Endothelial cell of umbilical vein (primary cell): ENCODE results near the gene DMWD. TPM values are rescaled to one million over a fixed set of nuclear protein-coding genes. Genes with fewer than 3 reads are reported as not detected.

Experiments used
- BruUV-seq: library from RNA; stranded (reverse); fragments of 400-500 nt; replicated peaks from 2 replicates; lab custom pipeline; 2021; lab: Mats Ljungman, UMichigan
- CTCF ChIA-PET: fragments of 300-600, 350-600 bp; sonication (Branson Sonifier 250); formaldehyde crosslinking; loops from one replicate; lab custom pipeline; 2021; ENCODE audit warnings: antibody characterized with exemption, inconsistent platforms; lab: Charles Lee
- POLR2A ChIA-PET: fragments of 300-600, 350-600 bp; sonication (Branson Sonifier 250); formaldehyde crosslinking; loops from one replicate; lab custom pipeline; 2021; ENCODE audit warnings: antibody characterized with exemption, inconsistent platforms; lab: Charles Lee
- DNase-seq: peaks from one replicate; pipeline ENCODE4 v3.0.0-alpha.2; 2011; ENCODE audit warnings: low read depth, low spot score
- FAIRE-seq: peaks from 2 replicates; lab custom pipeline; 2011; peaks lifted over from hg19 to GRCh38; lab: Jason Lieb, UNC
- H2AFZ ChIP-seq: 2 replicates; pipeline ENCODE4 v1.6.0; 2012; ENCODE audit warnings: low read depth, low read length, control low read depth, inconsistent platforms
- H3K27ac ChIP-seq: 2 replicates; pipeline ENCODE4 v1.5.1; 2011; ENCODE audit warnings: low read depth, mild to moderate bottlenecking, control low read depth, low read length, moderate library complexity; ENCODE audit not compliant: insufficient read depth
- H3K27me3 ChIP-seq, 2 experiments: 2 replicates each; pipeline versions ENCODE4 v1.6.0 to v1.6.1; 2011; ENCODE audit warnings: low read length in 2 of 2, mixed read lengths in 1 of 2; ENCODE audit not compliant: control insufficient read depth in 2 of 2, insufficient read depth in 2 of 2
- H3K36me3 ChIP-seq, 2 experiments: 2 replicates in 1 of 2; 3 replicates in 1 of 2; pipeline ENCODE4 v1.5.1; 2011; ENCODE audit warnings: low read length in 2 of 2, mild to moderate bottlenecking in 1 of 2, moderate library complexity in 1 of 2; ENCODE audit not compliant: control insufficient read depth in 2 of 2, insufficient read depth in 2 of 2; ENCODE audit errors: extremely low read depth in 1 of 2
- H3K4me1 ChIP-seq: 3 replicates; pipeline ENCODE4 v1.5.1; 2011; ENCODE audit warnings: mild to moderate bottlenecking, low read length; ENCODE audit not compliant: control insufficient read depth, insufficient read depth; ENCODE audit errors: extremely low read depth
- H3K4me2 ChIP-seq: 2 replicates; pipeline ENCODE4 v1.6.1; 2011; ENCODE audit warnings: low read length, control low read depth, mixed read lengths; ENCODE audit not compliant: insufficient read depth
- H3K4me3 ChIP-seq, 3 experiments: fragments of 200-600 bp in 1 of 3; sonication (generic), shearing (Covaris generic) in 1 of 3; replicated peaks in 1 of 3; 2 replicates each; pipeline ENCODE4 v1.5.1; 2011 to 2016; ENCODE audit warnings: control low read depth in 3 of 3, low read length in 3 of 3, mild to moderate bottlenecking in 2 of 3, inconsistent platforms in 1 of 3, low read depth in 1 of 3, moderate library complexity in 1 of 3; ENCODE audit not compliant: insufficient read depth in 1 of 3
- H3K79me2 ChIP-seq: 2 replicates; pipeline ENCODE4 v1.6.0; 2012; ENCODE audit warnings: low read length, inconsistent platforms; ENCODE audit not compliant: control insufficient read depth, insufficient read depth
- H3K9ac ChIP-seq: replicated peaks from 2 replicates; pipeline ENCODE3; 2011; ENCODE audit warnings: low read length, control low read depth; ENCODE audit not compliant: insufficient read depth; ENCODE audit errors: extremely low read depth
- H3K9me1 ChIP-seq: replicated peaks from 3 replicates; pipeline ENCODE4 v1.6.0; 2011; ENCODE audit warnings: mild to moderate bottlenecking, low read length; ENCODE audit not compliant: control insufficient read depth, insufficient read depth; ENCODE audit errors: extremely low read depth
- H3K9me3 ChIP-seq: replicated peaks from 2 replicates; pipeline ENCODE4 v1.5.1; 2012; ENCODE audit warnings: low read length, inconsistent platforms; ENCODE audit not compliant: control insufficient read depth, insufficient read depth
- H4K20me1 ChIP-seq: replicated peaks from 2 replicates; pipeline ENCODE3; 2011; ENCODE audit warnings: mild to moderate bottlenecking, low read length; ENCODE audit not compliant: control insufficient read depth, insufficient read depth; ENCODE audit errors: extremely low read depth
- EZH2 ChIP-seq: IDR thresholded peaks from 2 replicates; pipeline ENCODE4 v1.6.1; 2012; ENCODE audit warnings: borderline replicate concordance, low read depth, mild to moderate bottlenecking, moderate library complexity, low read length, inconsistent platforms; ENCODE audit not compliant: severe bottlenecking
- FOS ChIP-seq: IDR thresholded peaks from 2 replicates; pipeline ENCODE4 v1.6.1; 2011; ENCODE audit warnings: mild to moderate bottlenecking, low read length, moderate library complexity, borderline replicate concordance; ENCODE audit not compliant: insufficient read depth
- GATA2 ChIP-seq: IDR thresholded peaks from 2 replicates; pipeline ENCODE4 v1.7.0; 2011; ENCODE audit warnings: low read depth, mild to moderate bottlenecking, moderate library complexity, mixed read lengths, low read length; ENCODE audit not compliant: insufficient read length, insufficient read depth
- JUN ChIP-seq: IDR thresholded peaks from 2 replicates; pipeline ENCODE4 v1.6.1; 2011; ENCODE audit warnings: borderline replicate concordance, low read depth; ENCODE audit not compliant: insufficient read length, insufficient read depth
- MYC ChIP-seq: IDR thresholded peaks from one replicate; pipeline ENCODE4 v1.6.1; 2011; ENCODE audit warnings: mild to moderate bottlenecking, low read depth, low read length
- POLR2A ChIP-seq: IDR thresholded peaks from 2 replicates; pipeline ENCODE4 v1.6.1; 2012; ENCODE audit warnings: low read depth, mild to moderate bottlenecking, control low read depth, low read length
- POLR2AphosphoS5 ChIP-seq: IDR thresholded peaks from 2 replicates; pipeline ENCODE4 v1.6.1; 2012; ENCODE audit warnings: low read depth, mild to moderate bottlenecking, control low read depth, low read length, moderate library complexity; ENCODE audit not compliant: insufficient read depth
- dilution Hi-C: fragments of 300-500 bp; cut with MboI; formaldehyde crosslinking; loops from one replicate; pipeline ENCODE4 v1.15.0; 2019; ENCODE audit warnings: low sequenced_read_pairs; ENCODE audit not compliant: extremely low pct_ligation_motif_present
- intact Hi-C: fragments of 100-400 bp; cut with micrococcal nuclease; formaldehyde crosslinking; loops from one replicate; pipeline ENCODE4 v1.10.0; 2022
- polyA plus RNA-seq, 4 experiments: library from polyadenylated mRNA; depleted of rRNA in 3 of 4; stranded (reverse) in 3 of 4; unstranded in 1 of 4; fragments of >200 nt; gene quantifications; 2 replicates each; pipeline versions ENCODE4 v1.2.1 to v1.2.3, GENCODE V29; 2011 to 2012; ENCODE audit warnings: missing spikeins in 1 of 4
- total RNA-seq: library from RNA; stranded (reverse); gene quantifications from 2 replicates; pipeline ENCODE4 v1.2.3, GENCODE V29; 2021
- TF ChIP-seq, protein P1 (sequence below), 2 donors: IDR thresholded peaks; 1 replicate in 1 of 2; 2 replicates in 1 of 2; pipeline ENCODE4 v1.5.1; 2011; ENCODE audit warnings: low read length in 2 of 2, mild to moderate bottlenecking in 2 of 2, moderate library complexity in 2 of 2, control low read depth in 1 of 2, inconsistent platforms in 1 of 2, low read depth in 1 of 2; ENCODE audit not compliant: insufficient read depth in 1 of 2; ENCODE audit errors: extremely low read depth in 1 of 2
- TF ChIP-seq, protein P2 (sequence below): IDR thresholded peaks from 2 replicates; pipeline ENCODE4 v1.6.1; 2011; ENCODE audit not compliant: insufficient read depth, insufficient read length

DMWD gene
- total and polyA plus RNA-seq, 2 donors (not counting 3 experiments of a cell fraction or from before 2014, with no cell fraction given) = 36.9 to 81.1 TPM

DNA sequence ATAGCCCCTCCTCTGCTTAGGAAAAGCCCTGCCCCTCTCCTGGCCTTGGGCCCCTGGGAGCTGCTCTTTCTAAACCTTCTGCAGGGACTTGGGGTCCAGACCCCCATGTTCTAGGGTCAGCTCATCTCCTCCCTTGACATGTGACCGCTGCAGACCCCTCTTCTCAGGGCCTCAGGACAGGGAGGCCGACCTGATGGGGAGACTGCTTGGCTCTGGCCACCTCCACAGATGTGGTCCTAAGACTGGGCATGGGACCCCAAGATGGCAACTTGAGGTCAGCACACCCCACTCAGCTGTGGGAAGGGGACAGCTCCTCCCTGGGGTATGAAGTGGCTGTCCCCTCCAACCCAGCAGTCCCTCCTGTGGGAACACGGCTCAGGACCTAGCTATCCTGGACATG is 19.7 kb downstream of the DMWD start:
- H3K27ac ChIP-seq = no peak overlapping the region
- TF ChIP-seq MYC (no peak), GATA2 (no peak), JUN (no peak), FOS (no peak), POLR2A (no peak), POLR2AphosphoS5 (no peak), EZH2 (no peak)
- TF ChIP-seq, protein P1, sequence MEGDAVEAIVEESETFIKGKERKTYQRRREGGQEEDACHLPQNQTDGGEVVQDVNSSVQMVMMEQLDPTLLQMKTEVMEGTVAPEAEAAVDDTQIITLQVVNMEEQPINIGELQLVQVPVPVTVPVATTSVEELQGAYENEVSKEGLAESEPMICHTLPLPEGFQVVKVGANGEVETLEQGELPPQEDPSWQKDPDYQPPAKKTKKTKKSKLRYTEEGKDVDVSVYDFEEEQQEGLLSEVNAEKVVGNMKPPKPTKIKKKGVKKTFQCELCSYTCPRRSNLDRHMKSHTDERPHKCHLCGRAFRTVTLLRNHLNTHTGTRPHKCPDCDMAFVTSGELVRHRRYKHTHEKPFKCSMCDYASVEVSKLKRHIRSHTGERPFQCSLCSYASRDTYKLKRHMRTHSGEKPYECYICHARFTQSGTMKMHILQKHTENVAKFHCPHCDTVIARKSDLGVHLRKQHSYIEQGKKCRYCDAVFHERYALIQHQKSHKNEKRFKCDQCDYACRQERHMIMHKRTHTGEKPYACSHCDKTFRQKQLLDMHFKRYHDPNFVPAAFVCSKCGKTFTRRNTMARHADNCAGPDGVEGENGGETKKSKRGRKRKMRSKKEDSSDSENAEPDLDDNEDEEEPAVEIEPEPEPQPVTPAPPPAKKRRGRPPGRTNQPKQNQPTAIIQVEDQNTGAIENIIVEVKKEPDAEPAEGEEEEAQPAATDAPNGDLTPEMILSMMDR (IDR thresholded peaks at IDR 0.05; ENCODE audit: extremely low read depth in 1 of 2, insufficient read depth in 1 of 2, low read depth in 1 of 2, low read length in 2 of 2) = no peak
- TF ChIP-seq, protein P2, sequence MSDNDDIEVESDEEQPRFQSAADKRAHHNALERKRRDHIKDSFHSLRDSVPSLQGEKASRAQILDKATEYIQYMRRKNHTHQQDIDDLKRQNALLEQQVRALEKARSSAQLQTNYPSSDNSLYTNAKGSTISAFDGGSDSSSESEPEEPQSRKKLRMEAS = no peak
- H3K4me3 ChIP-seq = no peak overlapping the region
- dilution Hi-C loops = no loop called here
- POLR2A ChIA-PET = no interaction called here
- no peak overlapping the region for H3K4me2 ChIP-seq
- H3K9me3 ChIP-seq = no peaks in the 10 kb centered on the region
- no peaks in the 10 kb centered on the region for H3K27me3 ChIP-seq
- peaks cover 9% of the 10 kb centered on the region for H3K4me1 ChIP-seq
- H3K36me3 ChIP-seq = peaks cover 3 to 16% of the 10 kb centered on the region in 2 experiments
- no TSS peak for BruUV-seq
- intact Hi-C loops = no loop called here
- DNase-seq = no peak
- no peak overlapping the region for H3K9ac ChIP-seq
- H2AFZ ChIP-seq = no peak overlapping the region
- H3K79me2 ChIP-seq = no peaks in the 10 kb centered on the region
- no peaks in the 10 kb centered on the region for H4K20me1 ChIP-seq
- no peak for FAIRE-seq
- no peaks in the 10 kb centered on the region for H3K9me1 ChIP-seq
- CTCF ChIA-PET = interaction anchor here (1.4 to 2.6 kb wide), 3 partner anchors 26 to 45 kb away, joined by 3 to 9 read pairs (median 8); no protein-coding TSS in a partner anchor
